H1 (cell line): ENCODE measurements around the gene TMEM185B. TPM values are rescaled to one million over a fixed set of nuclear protein-coding genes. Genes with fewer than 3 reads are reported as not detected.

ENCODE experiments used
- E2F6 ChIP-seq: IDR thresholded peaks from 2 replicates; pipeline ENCODE4 v1.6.1; 2012; ENCODE audit warnings: inconsistent platforms
- TCF12 ChIP-seq: IDR thresholded peaks from 2 replicates; pipeline ENCODE4 v1.6.1; 2011; ENCODE audit warnings: low read depth, mild to moderate bottlenecking, low read length
- polyA plus RNA-seq, 7 experiments: library from polyadenylated mRNA; depleted of rRNA in 3 of 7; stranded (reverse) in 5 of 7; unstranded in 2 of 7; fragments of >200 nt in 5 of 7; fragments of 200-250 nt in 2 of 7; gene quantifications; 1 replicate in 5 of 7; 2 replicates in 1 of 7; 4 replicates in 1 of 7; pipeline versions ENCODE4 v1.2.1 to v1.2.3, GENCODE V29; 2011 to 2013; ENCODE audit warnings: missing spikeins in 2 of 7, mixed read lengths in 2 of 7
- total RNA-seq: library from RNA; stranded (reverse); fragmentation: NEBNext Ultra II Directional; extraction: Animal tissue kit (Norgen Biotek cat#: 25700); gene quantifications from 2 replicates; pipeline ENCODE4 v1.2.1, GENCODE V29; 2021
- TF ChIP-seq, protein P1 (sequence below): fragments of 300-600 bp; sonication (generic); IDR thresholded peaks from 2 replicates; pipeline ENCODE4 v1.7.1; 2012; ENCODE audit warnings: low read length, moderate library complexity, mild to moderate bottlenecking, inconsistent platforms; ENCODE audit not compliant: insufficient replicate concordance

The TMEM185B gene
- total and polyA plus RNA-seq, 2 of the 8 experiments (the other 6 are each of a cell fraction or from before 2014, with no cell fraction given): 13.5 to 14.0 TPM

GRCh38 chr2:120204022-120204405 lies 19.2 kb downstream of the TMEM185B start (continued):
- TF ChIP-seq TCF12 (no peak), E2F6 (no peak)
- TF ChIP-seq, protein P1, sequence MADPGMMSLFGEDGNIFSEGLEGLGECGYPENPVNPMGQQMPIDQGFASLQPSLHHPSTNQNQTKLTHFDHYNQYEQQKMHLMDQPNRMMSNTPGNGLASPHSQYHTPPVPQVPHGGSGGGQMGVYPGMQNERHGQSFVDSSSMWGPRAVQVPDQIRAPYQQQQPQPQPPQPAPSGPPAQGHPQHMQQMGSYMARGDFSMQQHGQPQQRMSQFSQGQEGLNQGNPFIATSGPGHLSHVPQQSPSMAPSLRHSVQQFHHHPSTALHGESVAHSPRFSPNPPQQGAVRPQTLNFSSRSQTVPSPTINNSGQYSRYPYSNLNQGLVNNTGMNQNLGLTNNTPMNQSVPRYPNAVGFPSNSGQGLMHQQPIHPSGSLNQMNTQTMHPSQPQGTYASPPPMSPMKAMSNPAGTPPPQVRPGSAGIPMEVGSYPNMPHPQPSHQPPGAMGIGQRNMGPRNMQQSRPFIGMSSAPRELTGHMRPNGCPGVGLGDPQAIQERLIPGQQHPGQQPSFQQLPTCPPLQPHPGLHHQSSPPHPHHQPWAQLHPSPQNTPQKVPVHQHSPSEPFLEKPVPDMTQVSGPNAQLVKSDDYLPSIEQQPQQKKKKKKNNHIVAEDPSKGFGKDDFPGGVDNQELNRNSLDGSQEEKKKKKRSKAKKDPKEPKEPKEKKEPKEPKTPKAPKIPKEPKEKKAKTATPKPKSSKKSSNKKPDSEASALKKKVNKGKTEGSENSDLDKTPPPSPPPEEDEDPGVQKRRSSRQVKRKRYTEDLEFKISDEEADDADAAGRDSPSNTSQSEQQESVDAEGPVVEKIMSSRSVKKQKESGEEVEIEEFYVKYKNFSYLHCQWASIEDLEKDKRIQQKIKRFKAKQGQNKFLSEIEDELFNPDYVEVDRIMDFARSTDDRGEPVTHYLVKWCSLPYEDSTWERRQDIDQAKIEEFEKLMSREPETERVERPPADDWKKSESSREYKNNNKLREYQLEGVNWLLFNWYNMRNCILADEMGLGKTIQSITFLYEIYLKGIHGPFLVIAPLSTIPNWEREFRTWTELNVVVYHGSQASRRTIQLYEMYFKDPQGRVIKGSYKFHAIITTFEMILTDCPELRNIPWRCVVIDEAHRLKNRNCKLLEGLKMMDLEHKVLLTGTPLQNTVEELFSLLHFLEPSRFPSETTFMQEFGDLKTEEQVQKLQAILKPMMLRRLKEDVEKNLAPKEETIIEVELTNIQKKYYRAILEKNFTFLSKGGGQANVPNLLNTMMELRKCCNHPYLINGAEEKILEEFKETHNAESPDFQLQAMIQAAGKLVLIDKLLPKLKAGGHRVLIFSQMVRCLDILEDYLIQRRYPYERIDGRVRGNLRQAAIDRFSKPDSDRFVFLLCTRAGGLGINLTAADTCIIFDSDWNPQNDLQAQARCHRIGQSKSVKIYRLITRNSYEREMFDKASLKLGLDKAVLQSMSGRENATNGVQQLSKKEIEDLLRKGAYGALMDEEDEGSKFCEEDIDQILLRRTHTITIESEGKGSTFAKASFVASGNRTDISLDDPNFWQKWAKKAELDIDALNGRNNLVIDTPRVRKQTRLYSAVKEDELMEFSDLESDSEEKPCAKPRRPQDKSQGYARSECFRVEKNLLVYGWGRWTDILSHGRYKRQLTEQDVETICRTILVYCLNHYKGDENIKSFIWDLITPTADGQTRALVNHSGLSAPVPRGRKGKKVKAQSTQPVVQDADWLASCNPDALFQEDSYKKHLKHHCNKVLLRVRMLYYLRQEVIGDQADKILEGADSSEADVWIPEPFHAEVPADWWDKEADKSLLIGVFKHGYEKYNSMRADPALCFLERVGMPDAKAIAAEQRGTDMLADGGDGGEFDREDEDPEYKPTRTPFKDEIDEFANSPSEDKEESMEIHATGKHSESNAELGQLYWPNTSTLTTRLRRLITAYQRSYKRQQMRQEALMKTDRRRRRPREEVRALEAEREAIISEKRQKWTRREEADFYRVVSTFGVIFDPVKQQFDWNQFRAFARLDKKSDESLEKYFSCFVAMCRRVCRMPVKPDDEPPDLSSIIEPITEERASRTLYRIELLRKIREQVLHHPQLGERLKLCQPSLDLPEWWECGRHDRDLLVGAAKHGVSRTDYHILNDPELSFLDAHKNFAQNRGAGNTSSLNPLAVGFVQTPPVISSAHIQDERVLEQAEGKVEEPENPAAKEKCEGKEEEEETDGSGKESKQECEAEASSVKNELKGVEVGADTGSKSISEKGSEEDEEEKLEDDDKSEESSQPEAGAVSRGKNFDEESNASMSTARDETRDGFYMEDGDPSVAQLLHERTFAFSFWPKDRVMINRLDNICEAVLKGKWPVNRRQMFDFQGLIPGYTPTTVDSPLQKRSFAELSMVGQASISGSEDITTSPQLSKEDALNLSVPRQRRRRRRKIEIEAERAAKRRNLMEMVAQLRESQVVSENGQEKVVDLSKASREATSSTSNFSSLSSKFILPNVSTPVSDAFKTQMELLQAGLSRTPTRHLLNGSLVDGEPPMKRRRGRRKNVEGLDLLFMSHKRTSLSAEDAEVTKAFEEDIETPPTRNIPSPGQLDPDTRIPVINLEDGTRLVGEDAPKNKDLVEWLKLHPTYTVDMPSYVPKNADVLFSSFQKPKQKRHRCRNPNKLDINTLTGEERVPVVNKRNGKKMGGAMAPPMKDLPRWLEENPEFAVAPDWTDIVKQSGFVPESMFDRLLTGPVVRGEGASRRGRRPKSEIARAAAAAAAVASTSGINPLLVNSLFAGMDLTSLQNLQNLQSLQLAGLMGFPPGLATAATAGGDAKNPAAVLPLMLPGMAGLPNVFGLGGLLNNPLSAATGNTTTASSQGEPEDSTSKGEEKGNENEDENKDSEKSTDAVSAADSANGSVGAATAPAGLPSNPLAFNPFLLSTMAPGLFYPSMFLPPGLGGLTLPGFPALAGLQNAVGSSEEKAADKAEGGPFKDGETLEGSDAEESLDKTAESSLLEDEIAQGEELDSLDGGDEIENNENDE: no peak
